Measurements from ENCODE around the gene ZRANB3.

The ZRANB3 gene

DNA sequence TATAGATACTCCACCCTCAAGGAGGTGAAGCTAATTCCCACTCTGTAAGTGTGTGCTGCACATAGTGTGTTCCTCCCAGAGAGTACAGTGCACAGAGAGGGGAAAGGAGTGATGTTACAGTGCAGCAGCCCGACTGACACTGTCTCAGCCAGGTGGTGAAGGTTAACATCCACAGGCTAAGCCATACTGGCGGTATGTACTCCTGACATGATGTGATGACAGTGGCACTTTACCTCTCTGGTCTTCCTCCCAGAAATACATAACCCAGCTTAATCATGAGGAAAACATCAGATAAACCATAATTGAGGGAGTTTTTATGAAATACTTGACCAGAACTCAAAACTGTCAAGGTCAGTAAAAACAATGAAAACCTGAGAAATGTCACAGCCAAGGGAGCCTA is 371.8 kb downstream of the ZRANB3 start (continued):
- TF ChIP-seq, protein P1, sequence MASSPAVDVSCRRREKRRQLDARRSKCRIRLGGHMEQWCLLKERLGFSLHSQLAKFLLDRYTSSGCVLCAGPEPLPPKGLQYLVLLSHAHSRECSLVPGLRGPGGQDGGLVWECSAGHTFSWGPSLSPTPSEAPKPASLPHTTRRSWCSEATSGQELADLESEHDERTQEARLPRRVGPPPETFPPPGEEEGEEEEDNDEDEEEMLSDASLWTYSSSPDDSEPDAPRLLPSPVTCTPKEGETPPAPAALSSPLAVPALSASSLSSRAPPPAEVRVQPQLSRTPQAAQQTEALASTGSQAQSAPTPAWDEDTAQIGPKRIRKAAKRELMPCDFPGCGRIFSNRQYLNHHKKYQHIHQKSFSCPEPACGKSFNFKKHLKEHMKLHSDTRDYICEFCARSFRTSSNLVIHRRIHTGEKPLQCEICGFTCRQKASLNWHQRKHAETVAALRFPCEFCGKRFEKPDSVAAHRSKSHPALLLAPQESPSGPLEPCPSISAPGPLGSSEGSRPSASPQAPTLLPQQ (tag by site-specific recombination; IDR thresholded peaks at IDR 0.05): no peak
- no peak for TF ChIP-seq ZNF211 (tag by site-specific recombination; IDR thresholded peaks at IDR 0.05; ENCODE audit: low read depth)

DNA sequence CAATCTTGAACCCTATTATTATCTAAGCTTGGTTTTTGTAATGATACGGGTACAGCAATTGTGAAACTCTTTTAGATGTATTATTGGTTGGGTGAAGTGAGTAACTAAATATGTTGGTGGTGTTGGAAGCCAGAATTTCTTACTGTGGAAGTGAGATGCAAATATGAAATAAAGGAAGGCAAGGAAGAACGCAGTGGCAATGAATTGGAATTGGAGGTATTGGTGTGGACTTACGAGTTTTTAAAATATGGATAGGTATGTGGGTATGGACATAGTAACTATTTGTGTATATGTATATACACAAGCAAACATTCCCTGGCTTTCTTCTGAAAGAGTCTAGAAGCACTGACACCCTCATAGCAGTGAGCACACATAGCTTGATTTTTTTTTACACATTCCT is 373.2 kb downstream of the ZRANB3 start:
- Histone ChIP-seq H3K9me3 (ENCODE audit: control insufficient read depth, insufficient read depth, low read depth, low read length) (no peaks in the 10 kb centered on the region), H3K4me3 (ENCODE audit: low read depth, low read length) (no peak overlapping the region), H3K27ac (ENCODE audit: extremely low read depth, low read depth, low read length) (no peak overlapping the region), H3K4me1 (ENCODE audit: control insufficient read depth, insufficient read depth, low read length) (no peaks in the 10 kb centered on the region), H3K36me3 (ENCODE audit: control insufficient read depth in 2 of 2, insufficient read depth in 1 of 2, low read length in 2 of 2) (peaks cover 44 to 63% of the 10 kb centered on the region in 2 experiments)
- ChIA-PET CTCF (no interaction called here), POLR2A (no interaction called here)
- TF ChIP-seq ZNF530 (tag by site-specific recombination; IDR thresholded peaks at IDR 0.05; ENCODE audit: low read depth) (no peak), ZNF76 (tag by site-specific recombination; IDR thresholded peaks at IDR 0.05; ENCODE audit: borderline replicate concordance, low read depth) (no peak), SCRT1 (tag by site-specific recombination; IDR thresholded peaks at IDR 0.05; ENCODE audit: borderline replicate concordance) (no peak), ZNF433 (tag by site-specific recombination; IDR thresholded peaks at IDR 0.05; ENCODE audit: low read depth) (no peak), KLF7 (tag by site-specific recombination; IDR thresholded peaks at IDR 0.05; ENCODE audit: borderline replicate concordance) (no peak), GFI1B (tag by site-specific recombination; IDR thresholded peaks at IDR 0.05) (no peak), ZNF560 (tag by site-specific recombination; IDR thresholded peaks at IDR 0.05; ENCODE audit: borderline replicate concordance) (no peak), ZNF341 (tag by site-specific recombination; IDR thresholded peaks at IDR 0.05; ENCODE audit: low read depth) (no peak), ZNF223 (tag by site-specific recombination; IDR thresholded peaks at IDR 0.05) (no peak), ZNF596 (tag by site-specific recombination; IDR thresholded peaks at IDR 0.05) (no peak), OVOL3 (tag by site-specific recombination; IDR thresholded peaks at IDR 0.05) (no peak), ZNF19 (tag by site-specific recombination; IDR thresholded peaks at IDR 0.05; ENCODE audit: low read depth) (no peak), ZNF214 (tag by site-specific recombination; IDR thresholded peaks at IDR 0.05; ENCODE audit: borderline replicate concordance) (no peak), ZNF658 (tag by site-specific recombination; IDR thresholded peaks at IDR 0.05) (no peak), ZNF394 (tag by site-specific recombination; IDR thresholded peaks at IDR 0.05; ENCODE audit: borderline replicate concordance) (no peak), SP3 (tag by site-specific recombination; IDR thresholded peaks at IDR 0.05) (no peak), ZNF266 (tag by site-specific recombination; IDR thresholded peaks at IDR 0.05; ENCODE audit: low read depth) (no peak), ZNF837 (tag by site-specific recombination; IDR thresholded peaks at IDR 0.05) (no peak)
- TF ChIP-seq, protein P2, sequence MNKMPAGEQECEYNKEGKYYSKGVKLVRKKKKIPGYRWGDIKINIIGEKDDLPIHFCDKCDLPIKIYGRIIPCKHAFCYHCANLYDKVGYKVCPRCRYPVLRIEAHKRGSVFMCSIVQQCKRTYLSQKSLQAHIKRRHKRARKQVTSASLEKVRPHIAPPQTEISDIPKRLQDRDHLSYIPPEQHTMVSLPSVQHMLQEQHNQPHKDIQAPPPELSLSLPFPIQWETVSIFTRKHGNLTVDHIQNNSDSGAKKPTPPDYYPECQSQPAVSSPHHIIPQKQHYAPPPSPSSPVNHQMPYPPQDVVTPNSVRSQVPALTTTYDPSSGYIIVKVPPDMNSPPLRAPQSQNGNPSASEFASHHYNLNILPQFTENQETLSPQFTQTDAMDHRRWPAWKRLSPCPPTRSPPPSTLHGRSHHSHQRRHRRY (tag by site-specific recombination; IDR thresholded peaks at IDR 0.05): no peak

DNA sequence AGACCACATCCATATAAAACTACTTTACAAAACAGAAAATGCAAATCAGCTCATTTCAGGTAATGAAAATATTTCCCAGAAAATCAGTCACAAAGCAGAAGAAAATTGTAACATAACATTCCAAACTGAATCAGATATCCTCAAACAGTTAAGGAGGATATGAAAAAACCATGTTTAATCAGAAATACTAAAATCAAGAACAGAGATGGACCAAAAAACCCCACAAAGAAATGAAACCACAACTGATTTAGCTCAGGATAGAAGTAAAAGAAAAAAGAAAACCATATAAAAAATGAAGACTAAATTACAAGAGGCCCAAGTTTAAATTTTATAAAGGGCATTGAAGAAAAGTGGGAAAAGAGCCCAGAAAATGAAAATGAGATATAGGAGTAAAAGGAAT is 376.1 kb downstream of the ZRANB3 start:
- H3K4me1 ChIP-seq (ENCODE audit: control insufficient read depth, insufficient read depth, low read length): no peaks in the 10 kb centered on the region
- H3K9me3 ChIP-seq (ENCODE audit: control insufficient read depth, insufficient read depth, low read depth, low read length): no peaks in the 10 kb centered on the region
- no peak overlapping the region for H3K4me3 ChIP-seq (ENCODE audit: low read depth, low read length)
- peaks cover 40 to 79% of the 10 kb centered on the region in 2 experiments for H3K36me3 ChIP-seq (ENCODE audit: control insufficient read depth in 2 of 2, insufficient read depth in 1 of 2, low read length in 2 of 2)
- POLR2A ChIA-PET: no interaction called here
- CTCF ChIA-PET: interaction anchor here (0.6 to 1.7 kb wide), 4 partner anchors 9 to 356 kb away, joined by 3 to 5 read pairs (median 4); no protein-coding TSS in a partner anchor
- H3K27ac ChIP-seq (ENCODE audit: extremely low read depth, low read depth, low read length): no peak overlapping the region
- TF ChIP-seq ZNF585B (tag by site-specific recombination; IDR thresholded peaks at IDR 0.05) (no peak), KLF8 (tag by site-specific recombination; IDR thresholded peaks at IDR 0.05) (no peak), ZNF433 (tag by site-specific recombination; IDR thresholded peaks at IDR 0.05; ENCODE audit: low read depth) (no peak), ZNF335 (tag by site-specific recombination; conservative IDR thresholded peaks at IDR 0.05) (no peak), GLI4 (tag by site-specific recombination; IDR thresholded peaks at IDR 0.05) (no peak), OSR2 (tag by site-specific recombination; IDR thresholded peaks at IDR 0.05) (no peak), ZNF138 (tag by site-specific recombination; IDR thresholded peaks at IDR 0.05; ENCODE audit: borderline replicate concordance) (no peak), ZNF239 (tag by site-specific recombination; IDR thresholded peaks at IDR 0.05) (no peak)
- TF ChIP-seq, protein P3, sequence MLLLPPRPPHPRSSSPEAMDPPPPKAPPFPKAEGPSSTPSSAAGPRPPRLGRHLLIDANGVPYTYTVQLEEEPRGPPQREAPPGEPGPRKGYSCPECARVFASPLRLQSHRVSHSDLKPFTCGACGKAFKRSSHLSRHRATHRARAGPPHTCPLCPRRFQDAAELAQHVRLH (tag by site-specific recombination; IDR thresholded peaks at IDR 0.05): no peak
- TF ChIP-seq, protein P4, sequence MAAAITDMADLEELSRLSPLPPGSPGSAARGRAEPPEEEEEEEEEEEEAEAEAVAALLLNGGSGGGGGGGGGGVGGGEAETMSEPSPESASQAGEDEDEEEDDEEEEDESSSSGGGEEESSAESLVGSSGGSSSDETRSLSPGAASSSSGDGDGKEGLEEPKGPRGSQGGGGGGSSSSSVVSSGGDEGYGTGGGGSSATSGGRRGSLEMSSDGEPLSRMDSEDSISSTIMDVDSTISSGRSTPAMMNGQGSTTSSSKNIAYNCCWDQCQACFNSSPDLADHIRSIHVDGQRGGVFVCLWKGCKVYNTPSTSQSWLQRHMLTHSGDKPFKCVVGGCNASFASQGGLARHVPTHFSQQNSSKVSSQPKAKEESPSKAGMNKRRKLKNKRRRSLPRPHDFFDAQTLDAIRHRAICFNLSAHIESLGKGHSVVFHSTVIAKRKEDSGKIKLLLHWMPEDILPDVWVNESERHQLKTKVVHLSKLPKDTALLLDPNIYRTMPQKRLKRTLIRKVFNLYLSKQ (tag by site-specific recombination; IDR thresholded peaks at IDR 0.05; ENCODE audit: borderline replicate concordance): no peak
